LoVo (cell line): Measurements from ENCODE around the gene ATAD1.
"Not testable (repeated sequence)": the region's sequence is repeated elsewhere in the genome, so short reads cannot be mapped to it uniquely, and the experiment has no call there.

Source experiments
- DNase-seq: peaks from one replicate; pipeline ENCODE4 v3.0.0-alpha.2; 2016; ENCODE audit warnings: low spot score

The ATAD1 gene, protein sequence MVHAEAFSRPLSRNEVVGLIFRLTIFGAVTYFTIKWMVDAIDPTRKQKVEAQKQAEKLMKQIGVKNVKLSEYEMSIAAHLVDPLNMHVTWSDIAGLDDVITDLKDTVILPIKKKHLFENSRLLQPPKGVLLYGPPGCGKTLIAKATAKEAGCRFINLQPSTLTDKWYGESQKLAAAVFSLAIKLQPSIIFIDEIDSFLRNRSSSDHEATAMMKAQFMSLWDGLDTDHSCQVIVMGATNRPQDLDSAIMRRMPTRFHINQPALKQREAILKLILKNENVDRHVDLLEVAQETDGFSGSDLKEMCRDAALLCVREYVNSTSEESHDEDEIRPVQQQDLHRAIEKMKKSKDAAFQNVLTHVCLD

DNA sequence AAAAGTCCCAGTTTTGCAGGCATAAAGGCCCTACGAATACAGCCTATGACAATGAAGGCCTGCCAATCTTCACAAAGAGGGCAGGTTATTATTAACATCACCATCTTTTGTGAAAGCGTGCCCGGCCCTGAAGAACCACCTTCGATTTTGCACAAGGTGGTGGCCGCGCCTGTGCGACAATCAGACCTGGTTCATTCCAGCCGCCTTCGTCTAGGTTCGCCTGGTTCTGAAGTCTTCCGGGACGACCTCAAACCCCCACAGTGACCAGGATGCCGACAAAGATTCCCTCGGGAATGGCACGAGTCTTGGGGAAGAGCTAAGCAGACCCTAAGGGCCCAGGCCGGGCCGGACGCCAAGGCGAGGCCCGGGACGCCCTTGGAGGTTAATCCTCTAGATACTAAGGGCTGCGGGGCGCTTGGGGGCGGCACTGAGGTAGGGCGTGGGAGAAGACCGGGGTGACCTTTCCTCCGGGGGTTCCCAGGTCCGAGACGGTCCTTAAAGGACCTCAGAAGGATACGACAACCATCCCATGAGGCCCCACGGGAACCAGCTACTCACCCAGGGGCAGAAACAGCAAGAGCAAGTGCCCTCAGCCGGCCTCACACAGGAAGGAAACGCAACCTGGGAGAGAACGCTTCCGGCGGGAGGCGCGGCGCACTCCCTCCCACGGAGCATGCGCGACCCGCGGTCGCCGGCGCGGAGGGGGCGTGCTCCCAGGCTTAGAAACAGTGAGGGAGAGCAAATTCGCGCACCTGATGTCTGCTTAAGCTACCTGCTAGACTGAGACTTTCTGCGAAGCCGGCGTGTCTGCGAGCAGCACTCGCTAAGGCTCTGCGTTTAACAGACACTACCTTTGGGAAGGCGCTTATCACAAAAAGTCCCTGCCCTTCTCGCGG is at the start of gene ATAD1:
ATAD1 (minus strand) TSS at position 618 of the 896 bp plus-strand sequence. CDS start 3,627 bp downstream, outside the sequence.
- DNase-seq = peak; percentile 91

DNA sequence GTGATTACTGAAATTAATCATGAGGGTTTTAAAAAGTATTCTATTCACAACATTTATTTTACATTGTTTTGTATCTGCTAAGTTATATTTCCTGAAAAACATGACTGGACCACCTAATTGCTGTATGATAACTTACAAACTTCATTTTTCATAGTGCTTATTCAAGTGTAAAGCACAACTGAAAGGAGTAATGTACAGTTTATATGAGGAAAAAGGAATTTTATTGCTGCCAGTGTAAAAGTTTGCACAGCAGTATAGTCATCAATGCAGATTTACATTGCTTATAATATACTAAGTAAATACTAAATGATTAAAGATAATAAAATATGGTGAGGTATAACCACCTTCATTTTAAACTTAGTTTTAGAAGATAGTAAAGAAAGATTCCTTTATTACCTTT is 49.4 kb upstream of the ATAD1 start:
- no peak for DNase-seq

DNA sequence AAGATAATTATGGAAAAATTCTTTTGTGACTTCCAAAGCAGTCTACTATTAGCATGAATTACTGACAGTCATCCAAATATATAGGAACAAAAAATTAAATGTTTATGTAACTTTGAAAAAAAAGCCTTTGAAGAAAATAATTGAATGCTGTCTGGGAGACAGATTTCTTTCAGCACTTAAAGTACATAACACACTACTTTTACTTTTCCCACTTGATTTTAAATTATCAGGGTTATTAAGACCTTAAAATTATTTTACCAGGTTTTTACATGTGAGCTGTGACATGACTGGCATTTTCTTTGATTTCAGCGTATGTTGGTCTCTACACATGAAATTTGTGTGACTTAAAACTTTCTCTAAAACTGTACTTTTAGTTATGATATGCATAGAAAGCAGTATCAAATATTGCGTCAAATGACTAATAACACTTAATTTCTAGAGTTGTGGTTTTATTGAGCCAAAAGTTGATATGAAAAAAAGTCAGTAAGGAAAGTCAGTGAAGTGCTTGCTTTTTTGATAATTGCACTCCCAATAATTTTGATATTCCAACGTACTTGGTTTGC is 48.5 kb upstream of the ATAD1 start:
- no peak for DNase-seq

DNA sequence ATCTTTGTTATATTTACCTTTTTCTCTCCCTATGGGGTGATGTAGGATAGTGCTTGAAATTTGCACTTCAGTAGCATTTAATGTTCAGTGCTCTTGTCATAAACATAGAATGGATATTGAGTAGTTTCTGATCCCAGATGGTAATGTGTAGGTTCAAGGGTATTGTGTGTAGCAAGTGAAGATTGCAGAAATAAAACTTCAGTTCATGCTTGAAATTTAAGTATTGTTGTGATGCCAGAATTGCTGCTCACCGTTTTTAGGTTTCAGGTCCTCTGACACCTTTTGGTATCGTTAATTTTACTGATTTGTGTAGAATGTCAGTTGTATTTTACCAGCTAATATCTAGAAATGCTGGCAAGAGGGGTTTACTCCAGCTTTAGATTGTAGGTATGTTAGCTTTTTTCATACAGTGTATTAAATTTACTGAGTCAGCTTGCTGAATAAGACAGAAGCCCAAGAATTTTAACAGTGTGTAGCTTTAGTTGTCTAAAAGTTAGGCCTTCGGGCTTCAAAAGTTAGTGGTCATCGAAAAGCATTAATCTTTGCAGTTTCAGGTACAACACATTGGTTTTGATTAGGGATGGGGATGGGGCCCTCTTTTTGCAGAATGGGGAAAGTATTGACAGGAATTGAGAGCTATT is 47.3 kb upstream of the ATAD1 start:
- no peak for DNase-seq

DNA sequence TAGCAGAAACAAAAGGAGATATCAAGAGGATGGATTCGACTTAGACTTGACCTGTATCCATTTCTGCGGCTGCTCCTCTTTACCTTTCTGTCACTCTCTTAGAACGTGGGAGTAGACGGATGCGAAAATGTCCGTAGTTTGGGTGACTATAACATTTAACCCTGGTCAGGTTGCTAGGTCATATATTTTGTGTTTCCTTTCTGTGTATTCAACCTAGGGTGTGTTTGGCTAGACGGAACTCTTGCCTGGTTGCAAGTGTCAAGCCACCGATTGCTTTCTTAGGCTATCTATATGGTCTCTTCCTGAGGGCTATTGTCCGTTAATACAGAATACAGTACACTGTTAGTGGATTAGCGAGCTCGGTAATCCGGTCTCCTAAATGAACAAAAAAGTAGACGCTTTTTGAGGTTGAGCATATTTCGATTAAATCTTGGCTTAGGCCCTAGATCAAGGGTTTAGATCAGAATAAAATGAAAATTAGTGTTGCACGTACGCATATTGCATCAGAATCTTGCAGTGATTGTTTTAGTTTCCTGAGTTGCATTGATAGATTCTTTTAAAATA is 46.6 kb upstream of the ATAD1 start:
- DNase-seq = no peak

DNA sequence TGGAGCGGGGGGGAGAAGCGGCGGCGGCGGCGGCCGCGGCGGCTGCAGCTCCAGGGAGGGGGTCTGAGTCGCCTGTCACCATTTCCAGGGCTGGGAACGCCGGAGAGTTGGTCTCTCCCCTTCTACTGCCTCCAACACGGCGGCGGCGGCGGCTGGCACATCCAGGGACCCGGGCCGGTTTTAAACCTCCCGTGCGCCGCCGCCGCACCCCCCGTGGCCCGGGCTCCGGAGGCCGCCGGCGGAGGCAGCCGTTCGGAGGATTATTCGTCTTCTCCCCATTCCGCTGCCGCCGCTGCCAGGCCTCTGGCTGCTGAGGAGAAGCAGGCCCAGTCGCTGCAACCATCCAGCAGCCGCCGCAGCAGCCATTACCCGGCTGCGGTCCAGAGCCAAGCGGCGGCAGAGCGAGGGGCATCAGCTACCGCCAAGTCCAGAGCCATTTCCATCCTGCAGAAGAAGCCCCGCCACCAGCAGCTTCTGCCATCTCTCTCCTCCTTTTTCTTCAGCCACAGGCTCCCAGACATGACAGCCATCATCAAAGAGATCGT is 46.0 kb upstream of the ATAD1 start:
- DNase-seq = not testable (repeated sequence)

DNA sequence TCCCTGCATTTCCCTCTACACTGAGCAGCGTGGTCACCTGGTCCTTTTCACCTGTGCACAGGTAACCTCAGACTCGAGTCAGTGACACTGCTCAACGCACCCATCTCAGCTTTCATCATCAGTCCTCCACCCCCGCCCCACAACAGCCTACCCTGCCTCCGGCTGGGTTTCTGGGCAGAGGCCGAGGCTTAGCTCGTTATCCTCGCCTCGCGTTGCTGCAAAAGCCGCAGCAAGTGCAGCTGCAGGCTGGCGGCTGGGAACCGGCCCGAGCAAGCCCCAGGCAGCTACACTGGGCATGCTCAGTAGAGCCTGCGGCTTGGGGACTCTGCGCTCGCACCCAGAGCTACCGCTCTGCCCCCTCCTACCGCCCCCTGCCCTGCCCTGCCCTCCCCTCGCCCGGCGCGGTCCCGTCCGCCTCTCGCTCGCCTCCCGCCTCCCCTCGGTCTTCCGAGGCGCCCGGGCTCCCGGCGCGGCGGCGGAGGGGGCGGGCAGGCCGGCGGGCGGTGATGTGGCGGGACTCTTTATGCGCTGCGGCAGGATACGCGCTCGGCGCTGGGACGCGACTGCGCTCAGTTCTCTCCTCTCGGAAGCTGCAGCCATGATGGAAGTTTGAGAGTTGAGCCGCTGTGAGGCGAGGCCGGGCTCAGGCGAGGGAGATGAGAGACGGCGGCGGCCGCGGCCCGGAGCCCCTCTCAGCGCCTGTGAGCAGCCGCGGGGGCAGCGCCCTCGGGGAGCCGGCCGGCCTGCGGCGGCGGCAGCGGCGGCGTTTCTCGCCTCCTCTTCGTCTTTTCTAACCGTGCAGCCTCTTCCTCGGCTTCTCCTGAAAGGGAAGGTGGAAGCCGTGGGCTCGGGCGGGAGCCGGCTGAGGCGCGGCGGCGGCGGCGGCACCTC is 45.3 kb upstream of the ATAD1 start, which contains the start of the genes KLLN and PTEN:
KLLN (minus strand) TSS at position 481 of the 891 bp plus-strand sequence. CDS start 1,046 bp downstream, outside the sequence.
PTEN (plus strand) TSS at position 573 of the 891 bp plus-strand sequence. CDS start 845 bp downstream, outside the sequence.
- DNase-seq = peak; percentile 90

DNA sequence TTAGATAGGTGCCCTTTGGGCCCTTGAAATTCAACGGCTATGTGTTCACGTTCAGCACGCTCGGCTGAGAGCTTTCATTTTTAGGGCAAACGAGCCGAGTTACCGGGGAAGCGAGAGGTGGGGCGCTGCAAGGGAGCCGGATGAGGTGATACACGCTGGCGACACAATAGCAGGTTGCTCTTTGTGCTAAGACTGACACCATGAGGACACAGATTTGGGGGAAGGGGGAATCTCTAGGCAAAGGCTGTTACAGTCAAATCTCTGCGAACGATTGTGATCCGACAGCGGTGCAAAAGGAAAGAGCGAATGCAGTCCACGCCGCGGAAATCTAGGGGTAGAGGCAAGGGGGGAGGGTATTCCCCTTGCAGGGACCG is 44.6 kb upstream of the ATAD1 start:
- no peak for DNase-seq

DNA sequence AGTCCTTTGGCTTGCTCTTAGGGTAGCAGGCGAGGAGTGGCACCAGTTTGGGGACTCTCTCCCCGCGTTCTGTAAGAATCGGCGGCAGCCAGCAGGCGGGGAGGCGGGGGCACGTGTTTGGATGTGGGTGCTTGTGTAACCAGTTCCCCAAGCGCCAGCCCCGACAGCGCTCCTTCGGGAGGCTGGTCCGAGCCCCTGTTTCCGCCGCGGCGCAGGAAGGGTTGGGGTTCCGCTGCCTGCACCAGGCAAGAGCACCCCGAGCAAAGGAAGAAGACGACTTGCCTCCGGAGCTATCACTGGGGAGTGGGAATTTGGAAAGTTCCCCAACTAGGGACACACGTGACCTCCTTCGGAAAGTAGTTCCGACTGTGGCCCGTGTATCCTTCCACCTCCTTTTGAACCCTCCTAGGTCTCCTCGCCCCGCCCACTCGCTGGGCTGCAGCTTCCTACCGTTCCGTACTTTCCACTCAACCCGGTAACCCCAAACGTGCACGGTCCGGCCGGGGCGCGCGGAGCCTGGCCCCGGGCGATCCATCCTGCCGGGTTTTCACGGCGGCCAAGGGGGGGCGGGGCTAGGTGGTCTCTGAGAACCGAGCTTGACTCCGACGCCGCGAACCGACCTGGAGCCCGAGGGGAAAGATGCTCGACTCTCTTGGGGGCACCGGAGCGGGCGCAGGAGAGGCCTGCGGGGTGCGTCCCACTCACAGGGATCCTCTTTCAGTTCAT is 44.1 kb upstream of the ATAD1 start:
- DNase-seq = peak; percentile 97

DNA sequence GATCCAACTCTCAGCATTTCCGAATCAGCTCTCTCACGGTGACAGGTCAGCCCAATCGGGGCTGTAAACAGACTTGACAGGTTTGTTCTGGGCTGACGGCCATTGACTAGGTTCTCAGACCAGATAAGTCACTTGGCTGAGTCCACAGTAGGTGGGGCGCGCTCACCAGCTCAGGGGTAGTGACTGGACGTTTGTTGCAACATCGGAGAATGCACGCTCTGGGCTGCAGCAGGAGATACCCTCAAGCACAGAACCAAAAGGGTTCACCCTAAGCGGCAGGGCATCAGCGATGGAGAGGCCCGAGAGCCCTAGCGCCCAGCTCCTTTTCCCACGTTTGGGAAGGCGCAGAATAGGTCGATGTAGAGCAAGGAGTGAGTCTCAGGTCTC is 43.5 kb upstream of the ATAD1 start:
- DNase-seq = peak; percentile 74

DNA sequence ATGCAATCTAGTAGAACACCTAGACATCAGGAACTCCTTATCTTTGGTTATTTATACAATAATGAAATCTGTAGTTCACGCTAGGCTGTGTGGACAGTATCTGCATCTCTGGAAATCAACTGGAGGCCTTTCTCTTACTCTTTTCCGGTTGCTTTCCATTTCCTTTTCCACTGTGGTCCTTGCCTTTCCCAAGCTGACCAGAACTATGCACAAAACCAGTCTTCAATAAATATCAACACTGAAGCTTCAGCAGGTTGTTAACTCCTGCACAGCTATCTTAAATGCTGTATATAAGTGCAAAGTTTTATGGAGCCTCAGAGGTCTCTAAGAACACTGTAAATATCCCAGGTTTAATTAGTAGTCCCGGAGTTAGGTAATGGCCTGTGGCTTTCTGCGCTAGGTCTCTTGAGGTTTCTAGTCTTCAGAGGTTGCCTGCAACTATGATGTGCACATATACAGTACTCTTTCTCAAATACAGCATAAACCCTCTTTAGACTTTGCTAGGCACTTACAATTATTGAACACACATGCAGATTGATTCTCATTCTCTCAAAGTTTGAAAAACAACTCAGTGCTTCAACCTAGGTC is 42.9 kb upstream of the ATAD1 start:
- DNase-seq = no peak

DNA sequence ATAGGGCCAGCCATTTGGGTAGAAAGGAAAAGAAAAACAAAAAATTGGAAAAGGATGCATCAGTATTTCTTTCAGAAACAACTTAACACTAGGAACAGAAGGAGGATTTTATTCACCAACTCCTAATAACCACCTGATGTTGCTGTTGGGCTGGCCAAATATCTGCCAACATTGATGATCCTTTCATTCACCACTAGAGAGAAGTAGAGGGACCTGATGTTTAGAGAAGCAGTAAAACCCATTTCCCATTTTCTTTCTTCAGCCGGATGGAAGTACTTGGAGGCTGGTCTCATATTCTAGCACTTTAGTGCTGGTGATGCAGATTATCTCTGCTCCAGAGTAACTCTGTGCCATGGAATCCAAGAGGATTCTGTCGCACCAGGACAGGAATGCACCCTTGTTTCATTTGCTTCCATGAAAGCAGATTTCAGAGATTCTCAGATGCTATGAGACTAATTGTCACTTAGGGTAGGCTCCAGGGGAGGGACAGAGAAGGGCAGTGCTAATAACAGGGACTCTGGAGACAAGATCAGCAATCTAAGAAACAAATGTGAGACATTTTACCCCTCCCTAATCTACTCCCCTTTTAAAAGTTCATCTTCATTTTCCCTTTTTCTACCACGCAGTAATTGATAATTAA is 42.2 kb upstream of the ATAD1 start:
- peak; percentile 50 for DNase-seq

DNA sequence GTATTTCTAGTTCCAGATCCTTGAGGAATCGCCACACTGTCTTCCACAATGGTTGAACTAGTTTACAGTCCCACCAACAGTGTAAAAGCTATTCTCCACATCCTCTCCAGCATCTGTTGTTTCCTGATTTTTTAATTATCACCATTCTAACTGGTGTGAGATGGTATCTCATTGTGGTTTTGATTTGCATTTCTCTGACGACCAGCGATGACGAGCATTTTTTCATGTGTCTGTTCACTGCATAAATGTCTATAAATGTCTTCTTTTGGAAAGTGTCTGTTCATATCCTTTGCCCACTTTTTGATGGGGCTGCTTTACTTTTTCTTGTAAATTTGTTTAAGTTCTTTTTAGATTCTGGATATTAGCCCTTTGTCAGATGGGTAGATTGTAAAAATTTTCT is 37.6 kb upstream of the ATAD1 start:
- not testable (repeated sequence) for DNase-seq

DNA sequence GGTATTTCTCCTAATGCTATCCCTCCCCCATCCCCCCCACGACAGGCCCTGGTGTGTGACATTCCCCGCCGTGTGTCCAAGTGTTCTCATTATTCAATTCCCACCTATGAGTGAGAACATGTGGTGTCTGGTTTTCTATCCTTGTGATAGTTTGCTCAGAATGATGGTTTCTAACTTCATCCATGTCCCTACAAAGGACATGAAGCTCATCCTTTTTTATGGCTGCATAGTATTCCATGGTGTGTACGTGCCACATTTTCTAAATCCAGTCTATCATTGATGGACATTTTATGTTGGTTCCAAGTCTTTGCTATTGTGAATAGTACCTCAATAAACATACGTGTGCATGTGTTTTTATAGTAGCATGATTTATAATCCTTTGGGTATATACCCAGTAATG is 37.2 kb upstream of the ATAD1 start:
- DNase-seq = not testable (repeated sequence)

DNA sequence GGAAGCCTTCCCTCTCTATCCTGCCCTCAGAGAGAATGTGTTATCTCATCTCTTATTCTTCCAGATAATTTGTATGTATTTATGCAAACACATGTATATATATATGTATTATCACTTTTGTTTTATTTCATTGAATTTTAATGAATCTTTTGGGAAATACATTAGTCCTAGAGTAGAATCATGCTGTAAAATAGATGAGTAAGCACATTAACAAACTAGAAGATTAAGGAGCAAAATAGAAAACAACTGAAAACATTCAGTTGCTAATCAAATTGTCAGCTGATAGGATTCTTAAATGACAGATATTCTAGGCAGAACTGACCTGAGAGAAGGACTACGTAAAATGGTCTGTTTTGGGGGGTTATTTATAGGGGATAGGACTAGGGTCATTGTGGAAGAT is 34.1 kb upstream of the ATAD1 start:
- no peak for DNase-seq

DNA sequence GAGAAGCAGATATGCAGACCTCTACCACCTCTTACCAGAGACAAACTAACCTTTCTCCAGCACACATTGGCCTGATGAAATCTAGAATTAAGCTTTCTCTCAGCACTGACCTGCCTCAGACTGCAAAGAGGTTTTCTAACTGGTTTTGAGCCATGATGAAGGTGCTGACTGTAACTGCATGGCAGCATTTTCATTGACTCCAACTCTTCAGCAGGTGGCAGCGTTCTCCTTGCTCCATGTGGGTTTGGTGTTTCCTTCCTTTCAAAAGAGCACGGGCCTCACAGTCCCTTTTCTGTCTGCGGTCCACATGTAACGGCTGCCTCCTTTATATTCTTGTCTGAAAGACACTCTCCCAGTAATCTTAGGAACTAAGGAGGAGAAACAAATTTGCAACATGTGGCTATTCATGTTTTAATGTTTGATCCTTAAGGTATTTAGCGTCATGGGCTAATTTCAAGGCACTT is 32.7 kb upstream of the ATAD1 start:
- DNase-seq = peak; percentile 60

DNA sequence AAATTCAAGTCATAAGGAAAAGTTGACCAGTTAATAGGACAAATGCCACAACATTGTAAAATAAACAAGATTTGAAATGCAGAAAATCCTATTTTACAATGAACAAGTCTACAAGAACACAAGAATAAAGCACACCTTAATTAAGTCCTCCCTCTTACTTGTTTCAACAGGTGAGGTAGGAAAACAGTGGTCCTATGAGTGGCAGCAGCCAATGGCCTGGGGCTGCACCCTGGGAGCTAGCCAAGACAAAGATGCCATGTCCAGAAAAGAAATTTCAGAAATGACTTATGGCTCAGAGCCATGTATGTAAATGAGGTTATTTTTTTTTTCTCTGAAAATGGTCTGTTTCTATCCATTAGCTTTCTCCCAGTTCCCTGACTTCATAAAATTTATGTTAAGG is 31.0 kb upstream of the ATAD1 start:
- DNase-seq = no peak

DNA sequence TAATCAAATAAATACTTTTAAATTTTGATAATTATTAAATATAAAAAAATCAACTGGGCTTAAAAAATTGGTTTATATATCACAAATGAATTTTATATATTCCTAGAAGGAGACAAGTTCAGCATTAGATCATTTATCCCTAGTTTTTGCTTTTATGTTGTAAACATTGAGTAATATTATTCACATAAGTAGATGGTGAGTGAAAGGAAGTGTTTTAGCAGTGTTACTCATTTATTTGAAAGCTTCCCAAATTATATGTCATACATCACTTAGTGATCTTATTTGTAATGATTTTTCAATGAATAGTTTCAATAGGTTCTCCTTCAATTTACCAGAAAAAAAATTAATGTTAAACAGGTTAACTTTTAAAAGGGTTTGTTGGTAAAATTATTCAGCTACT is 29.5 kb upstream of the ATAD1 start:
- no peak for DNase-seq

DNA sequence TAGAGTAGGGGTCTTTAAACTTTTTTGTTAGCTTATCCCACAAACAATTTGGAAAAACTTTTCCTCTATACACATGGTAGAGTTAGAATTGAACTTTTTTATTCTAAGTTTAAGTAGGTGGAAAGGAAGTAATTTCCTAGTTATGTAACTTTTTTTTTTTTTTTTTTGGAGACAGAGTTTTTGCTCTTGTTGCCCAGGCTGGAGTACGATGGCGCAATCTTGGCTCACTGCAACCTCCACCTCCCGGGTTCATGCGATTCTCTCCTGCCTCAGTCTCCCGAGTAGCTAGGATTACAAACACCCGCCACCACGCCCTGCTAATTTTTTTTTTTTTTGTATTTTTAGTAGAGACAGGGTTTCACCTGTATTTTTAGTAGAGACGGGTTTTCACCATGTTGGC is 28.7 kb upstream of the ATAD1 start:
- not testable (repeated sequence) for DNase-seq
